ENCODE data around the gene PLEKHA7.

DNA sequence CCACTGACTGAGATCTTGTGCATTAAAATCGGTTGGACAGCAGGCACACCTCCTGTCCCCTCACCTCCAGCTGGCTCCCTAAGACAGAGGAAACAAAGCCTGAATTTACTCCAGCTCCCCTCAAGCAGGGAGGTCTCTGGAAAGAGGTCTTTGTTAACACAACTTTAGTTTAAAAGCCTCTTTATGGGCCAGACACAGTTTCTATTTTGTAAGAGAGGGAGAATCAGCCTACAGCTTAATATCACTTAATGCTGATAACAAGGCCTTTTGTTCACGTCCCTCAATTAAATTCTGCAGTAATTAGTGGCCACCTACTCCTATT, 36.3 kb downstream of the PLEKHA7 start:
- TF ChIP-seq ELF3 (CRISPR knock-in tag; IDR thresholded peaks at IDR 0.05) (no peak), RELA (CRISPR knock-in tag; IDR thresholded peaks at IDR 0.05) (no peak), MIXL1 (CRISPR knock-in tag; IDR thresholded peaks at IDR 0.05) (no peak), NCOA2 (CRISPR knock-in tag; IDR thresholded peaks at IDR 0.05) (no peak), CREB1 (IDR thresholded peaks at IDR 0.05) (no peak), CREB1 (CRISPR knock-in tag; IDR thresholded peaks at IDR 0.05) (no peak), ZNF660 (CRISPR knock-in tag; IDR thresholded peaks at IDR 0.05; ENCODE audit: borderline replicate concordance, low read depth) (no peak), POLR2A (IDR thresholded peaks at IDR 0.05; ENCODE audit: insufficient read depth in 1 of 2, low read depth in 2 of 2, low read length in 2 of 2) (no peak)
- TF ChIP-seq, protein P1, sequence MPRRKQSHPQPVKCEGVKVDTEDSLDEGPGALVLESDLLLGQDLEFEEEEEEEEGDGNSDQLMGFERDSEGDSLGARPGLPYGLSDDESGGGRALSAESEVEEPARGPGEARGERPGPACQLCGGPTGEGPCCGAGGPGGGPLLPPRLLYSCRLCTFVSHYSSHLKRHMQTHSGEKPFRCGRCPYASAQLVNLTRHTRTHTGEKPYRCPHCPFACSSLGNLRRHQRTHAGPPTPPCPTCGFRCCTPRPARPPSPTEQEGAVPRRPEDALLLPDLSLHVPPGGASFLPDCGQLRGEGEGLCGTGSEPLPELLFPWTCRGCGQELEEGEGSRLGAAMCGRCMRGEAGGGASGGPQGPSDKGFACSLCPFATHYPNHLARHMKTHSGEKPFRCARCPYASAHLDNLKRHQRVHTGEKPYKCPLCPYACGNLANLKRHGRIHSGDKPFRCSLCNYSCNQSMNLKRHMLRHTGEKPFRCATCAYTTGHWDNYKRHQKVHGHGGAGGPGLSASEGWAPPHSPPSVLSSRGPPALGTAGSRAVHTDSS (CRISPR knock-in tag; conservative IDR thresholded peaks at IDR 0.05), result no peak
- TF ChIP-seq, protein P2, sequence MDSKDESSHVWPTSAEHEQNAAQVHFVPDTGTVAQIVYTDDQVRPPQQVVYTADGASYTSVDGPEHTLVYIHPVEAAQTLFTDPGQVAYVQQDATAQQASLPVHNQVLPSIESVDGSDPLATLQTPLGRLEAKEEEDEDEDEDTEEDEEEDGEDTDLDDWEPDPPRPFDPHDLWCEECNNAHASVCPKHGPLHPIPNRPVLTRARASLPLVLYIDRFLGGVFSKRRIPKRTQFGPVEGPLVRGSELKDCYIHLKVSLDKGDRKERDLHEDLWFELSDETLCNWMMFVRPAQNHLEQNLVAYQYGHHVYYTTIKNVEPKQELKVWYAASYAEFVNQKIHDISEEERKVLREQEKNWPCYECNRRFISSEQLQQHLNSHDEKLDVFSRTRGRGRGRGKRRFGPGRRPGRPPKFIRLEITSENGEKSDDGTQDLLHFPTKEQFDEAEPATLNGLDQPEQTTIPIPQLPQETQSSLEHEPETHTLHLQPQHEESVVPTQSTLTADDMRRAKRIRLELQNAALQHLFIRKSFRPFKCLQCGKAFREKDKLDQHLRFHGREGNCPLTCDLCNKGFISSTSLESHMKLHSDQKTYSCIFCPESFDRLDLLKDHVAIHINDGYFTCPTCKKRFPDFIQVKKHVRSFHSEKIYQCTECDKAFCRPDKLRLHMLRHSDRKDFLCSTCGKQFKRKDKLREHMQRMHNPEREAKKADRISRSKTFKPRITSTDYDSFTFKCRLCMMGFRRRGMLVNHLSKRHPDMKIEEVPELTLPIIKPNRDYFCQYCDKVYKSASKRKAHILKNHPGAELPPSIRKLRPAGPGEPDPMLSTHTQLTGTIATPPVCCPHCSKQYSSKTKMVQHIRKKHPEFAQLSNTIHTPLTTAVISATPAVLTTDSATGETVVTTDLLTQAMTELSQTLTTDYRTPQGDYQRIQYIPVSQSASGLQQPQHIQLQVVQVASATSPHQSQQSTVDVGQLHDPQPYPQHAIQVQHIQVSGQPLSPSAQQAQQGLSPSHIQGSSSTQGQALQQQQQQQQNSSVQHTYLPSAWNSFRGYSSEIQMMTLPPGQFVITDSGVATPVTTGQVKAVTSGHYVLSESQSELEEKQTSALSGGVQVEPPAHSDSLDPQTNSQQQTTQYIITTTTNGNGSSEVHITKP (CRISPR knock-in tag; IDR thresholded peaks at IDR 0.05; ENCODE audit: low read depth), result no peak
